Naive thymus-derived CD4-positive, alpha-beta T cell (primary cell): Measurements from ENCODE around the gene DCXR. TPM values are rescaled to one million over a fixed set of nuclear protein-coding genes. Genes with fewer than 3 reads are reported as not detected.

Experiments
- ATAC-seq: fragments of 150-1000 bp; cut with Tn5 transposase; 2 replicates; pipeline ENCODE4 v1.10.0; 2021; ENCODE audit warnings: mild to moderate bottlenecking, moderate library complexity
- CTCF ChIA-PET: fragments of 350-600 bp; sonication (Branson Sonifier 250); formaldehyde crosslinking; loops from one replicate; lab custom pipeline; 2021; ENCODE audit warnings: antibody characterized with exemption; lab: Charles Lee
- POLR2A ChIA-PET: fragments of 350-600 bp; sonication (Branson Sonifier 250); formaldehyde crosslinking; loops from one replicate; lab custom pipeline; 2021; ENCODE audit warnings: antibody characterized with exemption, inconsistent platforms; lab: Charles Lee
- DNase-seq, 9 donors: peaks; one replicate each; pipeline versions ENCODE4 v3.0.0 to v3.0.0-alpha.2; 2020 to 2022; ENCODE audit warnings: mixed read lengths in 1 of 9
- H3K27ac ChIP-seq: one replicate; pipeline ENCODE4 v1.7.0; 2013; ENCODE audit warnings: mild to moderate bottlenecking, low read depth, low read length, moderate library complexity
- H3K27me3 ChIP-seq, 2 donors: one replicate each; pipeline ENCODE4 v1.7.0; 2013; ENCODE audit warnings: low read length in 2 of 2, mild to moderate bottlenecking in 2 of 2, moderate library complexity in 2 of 2; ENCODE audit not compliant: control insufficient read depth in 2 of 2, insufficient read depth in 2 of 2
- H3K36me3 ChIP-seq, 3 experiments: 1 replicate in 2 of 3; 2 replicates in 1 of 3; pipeline ENCODE4 v1.7.0; 2013; ENCODE audit warnings: low read length in 3 of 3, mild to moderate bottlenecking in 3 of 3, moderate library complexity in 1 of 3; ENCODE audit not compliant: insufficient read depth in 3 of 3, control insufficient read depth in 2 of 3
- H3K4me1 ChIP-seq, 2 donors: one replicate each; pipeline ENCODE4 v1.7.0; 2013; ENCODE audit warnings: low read length in 2 of 2, mild to moderate bottlenecking in 2 of 2, moderate library complexity in 1 of 2; ENCODE audit not compliant: control insufficient read depth in 2 of 2, insufficient read depth in 2 of 2
- H3K4me3 ChIP-seq: 2 replicates; pipeline ENCODE4 v1.7.0; 2013; ENCODE audit warnings: mild to moderate bottlenecking, low read length
- H3K9me3 ChIP-seq, 3 experiments: 1 replicate in 2 of 3; 2 replicates in 1 of 3; pipeline ENCODE4 v1.7.0; 2013; ENCODE audit warnings: low read length in 3 of 3; ENCODE audit not compliant: control insufficient read depth in 2 of 3
- H3K27ac Mint-ChIP-seq, 9 donors: one replicate each; pipeline ENCODE4 v1.8.0; 2020 to 2022; ENCODE audit warnings: mixed read lengths in 9 of 9, mild to moderate bottlenecking in 8 of 9, moderate library complexity in 5 of 9, inconsistent platforms in 2 of 9
- H3K27me3 Mint-ChIP-seq, 5 donors: one replicate each; pipeline ENCODE4 v1.8.0; 2021 to 2022; ENCODE audit warnings: mixed read lengths in 5 of 5, mild to moderate bottlenecking in 1 of 5
- H3K36me3 Mint-ChIP-seq, 5 donors: one replicate each; pipeline ENCODE4 v1.8.0; 2020 to 2022; ENCODE audit warnings: mixed read lengths in 5 of 5, mild to moderate bottlenecking in 3 of 5, inconsistent platforms in 1 of 5
- H3K4me1 Mint-ChIP-seq, 7 donors: one replicate each; pipeline ENCODE4 v1.8.0; 2020 to 2022; ENCODE audit warnings: mixed read lengths in 7 of 7, mild to moderate bottlenecking in 3 of 7, inconsistent platforms in 1 of 7
- H3K4me3 Mint-ChIP-seq, 10 donors: one replicate each; pipeline ENCODE4 v1.8.0; 2020 to 2022; ENCODE audit warnings: mild to moderate bottlenecking in 10 of 10, mixed read lengths in 10 of 10, moderate library complexity in 6 of 10, inconsistent platforms in 2 of 10
- H3K9me3 Mint-ChIP-seq, 11 donors: one replicate each; pipeline ENCODE4 v1.8.0; 2020 to 2022; ENCODE audit warnings: mixed read lengths in 11 of 11, mild to moderate bottlenecking in 4 of 11, inconsistent platforms in 1 of 11, moderate library complexity in 1 of 11
- intact Hi-C, 2 donors: fragments of 100-400 bp; cut with micrococcal nuclease; formaldehyde crosslinking; loops; one replicate each; pipeline ENCODE4 v1.15.1; 2023
- polyA plus RNA-seq, 2 donors: library from polyadenylated mRNA; unstranded; fragments of 300-500 nt; fragmentation: Illumina TruSeq; gene quantifications; one replicate each; pipeline ENCODE4 v1.2.3, GENCODE V29; 2021
- total RNA-seq, 6 experiments: library from RNA in 5 of 6; stranded (reverse) in 5 of 6; gene quantifications; 1 replicate in 5 of 6; 2 replicates in 1 of 6; pipeline ENCODE4 v1.2.3 and lab custom pipeline; 2021 to 2026

DCXR gene
- total and polyA plus RNA-seq, 7 experiments from 2014 or later, result 63.0 to 228 (median 98.4) TPM

DNA sequence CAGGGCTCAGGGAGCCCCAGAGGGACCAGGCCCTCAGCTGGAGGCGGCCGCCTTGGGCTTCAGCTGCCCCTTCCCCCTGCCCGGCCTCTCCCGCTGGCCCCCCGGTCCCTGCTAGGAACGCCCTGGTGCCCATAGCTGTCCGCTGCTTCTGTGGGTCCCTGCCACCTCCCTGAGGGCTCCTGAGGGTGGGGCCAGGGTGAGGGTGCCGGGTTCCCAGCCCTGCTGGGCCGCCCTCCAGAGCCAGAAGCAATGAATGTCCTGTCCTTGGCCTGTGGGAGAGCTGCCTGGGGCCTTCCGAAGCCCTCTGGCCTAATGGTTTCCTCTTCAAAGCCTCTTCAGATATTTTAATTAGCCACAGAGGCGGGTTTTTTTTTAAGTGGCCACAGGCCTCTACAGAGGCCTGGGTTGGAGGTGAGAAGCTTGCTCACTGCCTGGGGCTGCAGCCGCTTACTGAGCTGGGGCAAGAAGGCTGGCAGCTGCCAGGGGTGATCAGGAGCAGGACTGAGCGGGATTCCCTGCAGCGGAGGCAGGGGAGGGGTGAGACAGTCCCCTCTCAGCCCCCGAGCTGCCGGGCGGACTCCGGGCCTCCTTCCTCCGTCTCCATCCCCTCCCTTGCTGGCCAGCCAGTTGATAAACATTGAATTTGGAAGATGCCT, 24.7 kb downstream of the DCXR start:
- CTCF ChIA-PET, result interaction anchor here (0.7 kb wide), 1 partner anchor 22 kb away, joined by 3 read pairs; no protein-coding TSS in a partner anchor
- H3K4me1 Mint-ChIP-seq, result no peaks in the 10 kb centered on the region

GRCh38 chr17:82012261-82012639, 25.2 kb downstream of the DCXR start:
- H3K9me3 ChIP-seq, result no peaks in the 10 kb centered on the region
- no peaks in the 10 kb centered on the region for H3K4me1 ChIP-seq
- DNase-seq, result no peak
- H3K27me3 ChIP-seq, result no peaks in the 10 kb centered on the region
- Mint-ChIP-seq H3K36me3 (no peaks in the 10 kb centered on the region), H3K9me3 (no peaks in the 10 kb centered on the region), H3K27me3 (no peaks in the 10 kb centered on the region), H3K4me3 (no peak overlapping the region), H3K27ac (no peak overlapping the region), H3K4me1 (no peaks in the 10 kb centered on the region)
- H3K36me3 ChIP-seq, result peaks cover 0 to 13% (median 0%) of the 10 kb centered on the region in 3 experiments
- CTCF ChIA-PET, result interaction anchor here (0.7 kb wide), 1 partner anchor 23 kb away, joined by 3 read pairs; no protein-coding TSS in a partner anchor
- H3K27ac ChIP-seq, result no peak overlapping the region
- intact Hi-C loops, result no loop called here
- ATAC-seq, result no peak
- POLR2A ChIA-PET, result interaction anchor here (0.9 kb wide), 1 partner anchor 53 kb away, joined by 4 read pairs; no protein-coding TSS in a partner anchor
- no peak overlapping the region for H3K4me3 ChIP-seq

More for the DNA sequence above, 24.7 kb downstream of the DCXR start:
- ATAC-seq (no peak), DNase-seq (no peak)
- POLR2A ChIA-PET, result interaction anchor here (0.9 kb wide), 1 partner anchor 53 kb away, joined by 4 read pairs; no protein-coding TSS in a partner anchor
- Histone ChIP-seq H3K4me3 (no peak overlapping the region), H3K27me3 (no peaks in the 10 kb centered on the region), H3K9me3 (no peaks in the 10 kb centered on the region), H3K27ac (no peak overlapping the region), H3K4me1 (no peaks in the 10 kb centered on the region), H3K36me3 (peaks cover 0 to 18% (median 0%) of the 10 kb centered on the region in 3 experiments)
- Mint-ChIP-seq H3K4me3 (no peak overlapping the region), H3K27ac (no peak overlapping the region), H3K36me3 (no peaks in the 10 kb centered on the region), H3K27me3 (no peaks in the 10 kb centered on the region), H3K9me3 (no peaks in the 10 kb centered on the region)
- intact Hi-C loops, result no loop called here

- Mint-ChIP-seq H3K4me1 (no peaks in the 10 kb centered on the region), H3K27me3 (no peaks in the 10 kb centered on the region), H3K27ac (no peak overlapping the region), H3K9me3 (no peaks in the 10 kb centered on the region), H3K4me3 (no peak overlapping the region), H3K36me3 (no peaks in the 10 kb centered on the region)
- H3K36me3 ChIP-seq, result peaks cover 0 to 10% (median 0%) of the 10 kb centered on the region in 3 experiments
- H3K9me3 ChIP-seq, result no peaks in the 10 kb centered on the region
- no peaks in the 10 kb centered on the region for H3K27me3 ChIP-seq
- no peaks in the 10 kb centered on the region for H3K4me1 ChIP-seq
- CTCF ChIA-PET, result no interaction called here
- intact Hi-C loops, result no loop called here
- no peak for ATAC-seq
- DNase-seq, result no peak
- no peak overlapping the region for H3K27ac ChIP-seq
- H3K4me3 ChIP-seq, result no peak overlapping the region
- POLR2A ChIA-PET, result interaction anchor here (0.8 kb wide), 1 partner anchor 285 kb away, joined by 3 read pairs; no protein-coding TSS in a partner anchor
Measured at GRCh38 chr17:82011617-82012187, 25.8 kb downstream of the DCXR start.

DNA sequence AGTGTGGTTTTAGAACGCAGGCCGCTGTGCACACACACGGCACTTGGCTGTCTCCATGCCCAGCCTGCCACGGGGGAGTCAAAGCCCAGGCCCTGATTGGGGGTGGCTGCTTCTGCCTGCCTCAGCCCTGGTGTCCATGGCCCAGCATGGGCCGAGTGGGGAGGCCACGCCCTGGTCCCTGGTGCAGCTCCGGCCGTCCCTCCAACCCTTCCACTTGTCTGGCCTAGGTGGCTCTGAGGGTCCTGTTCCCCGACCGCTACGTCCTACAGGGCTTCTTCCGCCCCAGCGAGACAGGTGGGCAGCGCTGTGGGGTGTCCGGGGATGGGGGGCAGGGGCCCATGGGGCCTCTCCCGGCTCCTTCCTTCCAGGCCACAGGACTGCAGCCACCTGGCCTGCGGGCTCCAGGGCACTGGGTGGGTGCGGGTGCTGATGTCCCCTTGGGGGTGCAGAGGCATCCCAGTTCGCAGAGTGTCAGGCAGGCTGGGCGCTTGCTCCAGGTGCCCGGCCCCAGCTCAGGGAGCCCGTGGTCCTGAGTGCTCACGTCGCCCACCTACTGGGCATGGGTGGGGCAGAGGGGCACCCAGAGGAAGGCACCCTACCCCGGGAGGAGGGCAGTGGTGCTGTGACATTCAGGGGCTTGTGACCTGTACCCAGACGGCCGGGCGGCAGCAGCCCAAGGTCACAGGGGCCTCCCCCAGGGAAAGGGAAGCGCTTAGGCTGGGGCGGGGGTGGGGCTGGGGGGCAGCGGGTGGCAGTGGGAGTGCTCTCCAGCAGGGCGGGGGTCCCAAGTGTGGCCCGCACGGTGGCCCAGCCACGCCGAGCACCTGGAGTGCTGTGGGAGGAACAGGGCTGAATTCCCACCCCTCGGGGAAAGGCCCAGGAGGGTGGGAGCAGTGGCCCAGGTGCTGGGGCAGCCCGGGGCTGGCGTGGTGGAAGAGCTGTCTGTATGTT, 26.6 kb downstream of the DCXR start:
- Mint-ChIP-seq H3K9me3 (no peaks in the 10 kb centered on the region), H3K4me3 (no peak overlapping the region), H3K27me3 (no peaks in the 10 kb centered on the region), H3K27ac (no peak overlapping the region), H3K36me3 (no peaks in the 10 kb centered on the region), H3K4me1 (peaks cover 0 to 3% (median 0%) of the 10 kb centered on the region in 7 donors)
- Histone ChIP-seq H3K27me3 (no peaks in the 10 kb centered on the region), H3K4me3 (no peak overlapping the region), H3K9me3 (no peaks in the 10 kb centered on the region), H3K4me1 (no peaks in the 10 kb centered on the region), H3K27ac (no peak overlapping the region), H3K36me3 (peaks cover 0 to 10% (median 0%) of the 10 kb centered on the region in 3 experiments)
- ChIA-PET CTCF (no interaction called here), POLR2A (interaction anchor here (0.8 kb wide), 1 partner anchor 286 kb away, joined by 3 read pairs; no protein-coding TSS in a partner anchor)
- ATAC-seq (no peak), DNase-seq (no peak)
- intact Hi-C loops, result no loop called here

- no peaks in the 10 kb centered on the region for H3K9me3 ChIP-seq
- Mint-ChIP-seq H3K36me3 (no peaks in the 10 kb centered on the region), H3K27me3 (no peaks in the 10 kb centered on the region), H3K4me3 (no peak overlapping the region), H3K27ac (no peak overlapping the region), H3K9me3 (no peaks in the 10 kb centered on the region), H3K4me1 (peaks cover 0 to 3% (median 0%) of the 10 kb centered on the region in 7 donors)
- ATAC-seq (no peak), DNase-seq (no peak)
- H3K4me3 ChIP-seq, result no peak overlapping the region
- H3K27ac ChIP-seq, result no peak overlapping the region
- CTCF ChIA-PET, result no interaction called here
- H3K4me1 ChIP-seq, result no peaks in the 10 kb centered on the region
- intact Hi-C loops, result no loop called here
- H3K36me3 ChIP-seq, result peaks cover 0 to 10% (median 0%) of the 10 kb centered on the region in 3 experiments
- POLR2A ChIA-PET, result interaction anchor here (0.5 kb wide), 1 partner anchor 12 kb away, joined by 3 read pairs; no protein-coding TSS in a partner anchor
- H3K27me3 ChIP-seq, result no peaks in the 10 kb centered on the region
Measured at GRCh38 chr17:82009413-82009812, 28.1 kb downstream of the DCXR start.

- ChIA-PET POLR2A (interaction anchor here (0.5 to 0.7 kb wide), 2 partner anchors 12 to 145 kb away, joined by 3 read pairs; no protein-coding TSS in a partner anchor), CTCF (no interaction called here)
- Mint-ChIP-seq H3K36me3 (no peaks in the 10 kb centered on the region), H3K4me1 (peaks cover 0 to 3% (median 0%) of the 10 kb centered on the region in 7 donors), H3K27me3 (no peaks in the 10 kb centered on the region), H3K9me3 (no peaks in the 10 kb centered on the region), H3K27ac (no peak overlapping the region), H3K4me3 (no peak overlapping the region)
- intact Hi-C loops, result no loop called here
- no peaks in the 10 kb centered on the region for H3K9me3 ChIP-seq
- DNase-seq, result no peak
- H3K27me3 ChIP-seq, result no peaks in the 10 kb centered on the region
- no peak overlapping the region for H3K4me3 ChIP-seq
- H3K27ac ChIP-seq, result no peak overlapping the region
- no peaks in the 10 kb centered on the region for H3K4me1 ChIP-seq
- peaks cover 0 to 10% (median 0%) of the 10 kb centered on the region in 3 experiments for H3K36me3 ChIP-seq
- ATAC-seq, result no peak
Measured at GRCh38 chr17:82008941-82009405, 28.5 kb downstream of the DCXR start.
